ENCODE measurements around the gene FHL5.
"Not testable (repeated sequence)": the region's sequence is repeated elsewhere in the genome, so short reads cannot be mapped to it uniquely, and the experiment has no call there.

Gene FHL5

DNA sequence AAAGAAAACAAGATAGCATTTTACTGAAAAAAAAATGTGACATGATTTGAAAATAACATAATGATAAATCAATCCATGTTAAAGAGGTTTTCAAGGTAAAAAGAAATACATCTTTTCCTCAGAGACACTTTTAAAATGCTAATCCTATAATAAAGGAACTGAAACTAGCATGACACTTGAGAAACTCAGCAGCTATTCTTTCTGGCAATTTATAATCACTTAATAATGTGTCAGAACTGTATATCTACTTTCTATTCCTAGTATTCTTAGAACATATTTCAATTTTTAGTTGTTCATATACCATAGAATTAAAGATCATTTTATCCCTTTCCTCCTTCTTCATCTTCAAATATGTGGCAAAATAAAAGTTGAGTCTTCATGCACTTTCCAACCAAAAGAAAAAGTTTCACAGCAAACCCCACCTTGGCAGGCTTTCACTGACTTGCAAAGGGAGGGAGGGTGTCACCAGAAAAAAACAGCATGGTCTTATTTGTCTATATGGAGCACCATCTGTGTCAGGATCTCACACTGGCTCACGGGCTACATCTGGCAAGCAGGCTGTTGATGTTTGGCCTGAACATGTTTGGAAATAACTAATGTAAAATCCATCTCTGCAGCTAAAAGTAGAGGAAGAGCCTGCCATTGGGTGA lies 48.5 kb downstream of the FHL5 start:
- no peak for DNase-seq

- DNase-seq: peak; percentile 13
Observed at GRCh38 chr6:96613291-96613999, 50.5 kb downstream of the FHL5 start.

- no peak for DNase-seq
Observed at GRCh38 chr6:96620851-96621250, 57.9 kb downstream of the FHL5 start.

GRCh38 chr6:96621983-96622382 lies 59.1 kb downstream of the FHL5 start:
- no peak for DNase-seq

GRCh38 chr6:96624957-96625356 lies 62.0 kb downstream of the FHL5 start:
- DNase-seq: no peak

DNA sequence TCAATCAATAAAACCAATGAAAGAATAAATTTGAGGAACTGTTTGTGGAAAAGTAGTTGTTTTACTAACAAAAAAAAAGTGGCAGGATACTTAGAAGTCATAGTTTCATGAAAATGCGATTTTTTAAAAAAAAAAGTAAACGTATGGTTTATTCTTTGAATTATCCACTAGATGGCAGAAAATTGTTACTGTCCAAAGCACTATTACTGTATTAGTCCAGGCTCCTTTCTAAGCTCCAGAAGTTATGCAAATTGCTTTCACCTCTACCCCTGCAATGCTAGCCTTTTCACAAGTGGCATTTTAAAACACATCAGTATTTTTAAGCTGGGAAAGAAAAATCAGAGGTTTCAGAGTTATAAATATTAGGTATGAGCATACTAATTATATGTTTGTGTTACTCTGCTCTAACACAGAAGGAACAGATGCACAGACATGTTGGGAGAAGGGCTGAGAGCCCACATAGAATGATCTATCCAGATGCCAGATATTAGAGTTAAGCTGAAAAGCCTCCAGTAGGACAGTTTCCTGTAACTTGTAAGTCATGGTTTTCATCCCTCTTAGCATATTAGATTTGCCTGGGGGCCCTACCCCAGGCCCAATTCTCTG lies 63.9 kb downstream of the FHL5 start:
- peak; percentile 45 for DNase-seq

DNA sequence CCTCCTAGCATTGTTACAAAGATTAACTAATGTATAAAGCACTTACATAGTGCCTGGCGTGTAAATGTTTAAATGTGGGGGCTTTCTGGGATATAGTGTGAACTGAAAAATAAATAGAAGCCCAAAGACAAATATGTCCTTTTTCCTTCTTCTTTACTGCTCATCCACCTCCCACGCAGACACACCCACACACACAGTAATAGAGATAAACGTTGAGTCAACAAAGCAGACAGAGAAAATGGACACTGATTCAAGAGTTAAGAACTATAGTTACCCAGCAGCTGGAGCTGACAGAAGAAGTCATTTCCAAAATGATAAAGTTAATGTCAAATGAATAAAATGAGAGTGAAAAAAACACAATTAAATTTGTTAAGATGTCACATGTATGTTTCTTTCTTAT lies 68.3 kb downstream of the FHL5 start:
- peak; percentile 23 for DNase-seq

DNA sequence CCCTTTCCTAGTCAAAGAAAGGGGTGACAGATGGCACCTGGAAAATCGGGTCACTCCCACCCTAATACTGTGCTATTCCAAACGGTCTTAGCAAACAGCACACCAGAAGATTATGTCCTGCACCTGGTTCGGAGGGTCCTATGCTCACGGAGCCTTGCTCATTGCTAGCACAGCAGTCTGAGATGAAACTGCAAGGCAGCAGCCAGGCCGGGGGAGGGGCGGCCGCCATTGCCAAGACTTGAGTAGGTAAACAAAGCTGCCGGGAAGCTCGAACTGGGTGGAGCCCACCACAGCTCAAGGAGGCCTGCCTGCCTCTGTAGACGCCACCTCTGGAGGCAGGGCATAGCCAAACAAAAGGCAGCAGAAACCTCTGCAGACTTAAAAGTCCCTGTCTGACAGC lies 75.1 kb downstream of the FHL5 start:
- not testable (repeated sequence) for DNase-seq

DNA sequence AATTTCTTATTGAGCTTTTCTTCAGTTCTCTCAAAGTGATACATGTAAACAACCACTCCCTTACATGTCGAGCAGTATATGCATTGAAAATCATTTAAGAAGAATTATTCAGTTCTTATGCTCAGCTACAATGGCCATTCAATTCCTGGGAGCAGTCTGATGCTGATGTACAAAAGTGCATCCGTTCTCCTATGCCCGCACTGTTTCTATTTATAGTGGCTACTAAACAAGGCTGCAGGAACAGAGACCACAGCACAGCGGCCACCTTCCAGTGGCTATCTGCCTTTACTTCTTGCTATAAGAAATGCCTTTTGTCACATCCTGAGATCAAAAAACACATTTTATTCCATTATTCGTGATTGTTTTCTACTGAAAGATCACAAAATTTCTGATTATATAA lies 82.2 kb downstream of the FHL5 start:
- peak; percentile 31 for DNase-seq

DNA sequence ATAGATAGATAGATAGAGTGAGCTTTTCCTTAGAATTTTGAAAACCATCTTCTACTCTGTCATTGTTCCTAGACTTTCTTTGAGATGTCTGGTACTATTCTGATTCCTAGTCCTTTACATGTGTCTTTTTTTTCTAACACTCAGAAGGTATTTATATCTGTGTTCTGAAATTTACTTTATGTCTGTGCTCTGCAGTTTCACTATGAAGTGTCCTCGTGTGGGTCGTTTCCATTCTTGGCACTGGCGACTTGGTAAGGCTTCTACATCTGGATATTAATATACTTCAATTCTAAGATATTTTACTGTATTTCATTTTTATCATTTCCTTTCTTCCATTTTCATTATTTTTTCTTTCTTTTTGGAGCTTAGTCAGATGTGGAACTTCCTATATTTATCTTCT lies 87.0 kb downstream of the FHL5 start:
- no peak for DNase-seq

DNA sequence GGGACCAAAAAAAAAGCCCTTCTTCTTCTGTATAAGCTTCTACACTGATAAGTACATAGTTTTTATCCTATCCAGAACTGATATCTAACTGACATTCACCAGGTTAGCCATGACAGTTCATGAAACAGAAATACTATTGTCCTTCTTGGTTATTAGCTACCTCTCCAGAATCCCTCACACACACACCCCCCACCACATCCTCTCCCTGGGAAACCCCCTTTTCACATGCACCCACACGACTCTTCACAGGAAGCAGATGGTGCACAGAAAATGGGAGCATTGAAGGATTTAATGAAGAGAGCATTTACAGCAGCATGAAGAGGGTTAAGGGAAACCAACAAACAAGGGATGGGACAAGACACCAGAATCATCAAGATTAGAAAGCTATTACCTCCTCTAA lies 88.9 kb downstream of the FHL5 start:
- DNase-seq: no peak

GRCh38 chr6:96652552-96652951 lies 89.6 kb downstream of the FHL5 start:
- DNase-seq: no peak

DNA sequence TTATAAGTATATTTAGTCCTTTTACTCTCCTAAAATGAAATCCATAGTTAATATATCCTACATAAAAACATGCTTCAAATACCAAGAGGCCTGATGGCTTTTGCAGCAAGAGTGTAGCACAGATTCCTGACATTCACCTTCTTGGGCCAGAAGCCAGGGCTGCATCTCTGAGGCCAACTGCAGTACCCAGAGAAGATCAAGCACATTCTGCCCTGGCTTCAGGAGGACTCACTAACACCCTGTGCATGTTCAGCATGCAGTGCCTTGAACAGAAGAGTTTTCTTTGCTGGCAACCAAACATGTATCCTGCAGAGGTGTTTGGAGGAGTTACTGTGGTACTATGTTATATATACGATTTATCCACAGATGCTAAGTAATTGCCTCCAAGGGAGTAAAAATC lies 90.3 kb downstream of the FHL5 start:
- no peak for DNase-seq

- DNase-seq: no peak
Observed at GRCh38 chr6:96656567-96656966, 93.6 kb downstream of the FHL5 start.

- no peak for DNase-seq
Observed at GRCh38 chr6:96657344-96657743, 94.4 kb downstream of the FHL5 start.

DNA sequence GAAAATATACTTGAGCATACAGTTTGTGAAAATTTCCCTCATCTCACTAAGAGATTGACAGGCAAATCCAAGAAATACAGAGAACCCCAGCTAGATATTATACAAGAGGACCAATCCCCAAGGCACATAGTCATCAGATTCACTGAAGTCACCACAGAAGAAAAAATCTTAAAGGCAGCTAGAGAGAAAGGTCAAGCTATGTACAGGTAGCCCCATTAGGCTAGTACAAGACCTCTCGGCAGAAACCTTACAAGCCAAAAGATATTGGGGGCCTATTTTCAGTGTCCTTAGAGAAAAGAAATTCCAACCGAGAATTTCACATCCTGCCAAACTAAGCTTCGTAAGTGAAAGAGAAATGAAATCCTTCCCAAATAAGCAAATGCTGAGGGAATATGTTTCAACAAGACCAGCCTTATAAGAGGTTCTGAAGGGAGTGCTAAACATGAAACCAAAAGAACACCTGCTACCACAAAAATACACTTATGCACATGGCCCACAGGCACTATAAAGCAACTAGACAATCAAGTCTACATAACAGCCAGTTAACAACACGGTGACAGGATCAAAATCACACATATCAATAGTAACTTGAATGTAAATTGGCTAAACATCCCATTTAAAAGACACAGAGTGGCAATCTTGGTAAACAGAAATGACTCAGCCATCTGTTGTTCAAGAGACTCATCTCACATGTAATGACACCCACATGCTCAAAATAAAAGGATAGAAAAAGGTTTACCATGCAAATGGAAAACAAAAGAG lies 96.3 kb downstream of the FHL5 start:
- peak; percentile 96 for DNase-seq
